K562 (cell line): ENCODE data around the gene VPREB3. TPM values are rescaled to one million over a fixed set of nuclear protein-coding genes. Genes with fewer than 3 reads are reported as not detected.
A peak's percentile ranks its signal among the peaks of the same experiment; 100 is the strongest.

Experiments used
- ATAC-seq: fragments of 200-7000 bp; cut with Tn5 transposase; 3 replicates; pipeline ENCODE4 v1.9.1; 2020; ENCODE audit warnings: moderate library complexity
- BruUV-seq: library from RNA; stranded (reverse); fragments of 400-500 nt; replicated peaks from 2 replicates; lab custom pipeline; 2021; lab: Mats Ljungman, UMichigan
- CTCF ChIA-PET: fragments of 300-600 bp; formaldehyde crosslinking; extraction: SDS; loops from one replicate; lab custom pipeline; 2021; ENCODE audit warnings: low intra/inter-chr PET ratio; lab: Yijun Ruan, JAX
- POLR2A ChIA-PET: fragments of 300-600, 350-650 bp; sonication (Branson Sonifier 250); formaldehyde crosslinking; extraction: SDS; loops from one replicate; lab custom pipeline; 2021; ENCODE audit warnings: antibody characterized with exemption, inconsistent platforms; lab: Yijun Ruan, JAX
- DNase-seq, 4 experiments: peaks; one replicate each; pipeline versions ENCODE4 v3.0.0 to v3.0.0-alpha.2; 2011 to 2018; ENCODE audit warnings: low spot score in 3 of 4, mixed read lengths in 3 of 4; ENCODE audit errors: extremely low read depth in 1 of 4
- FAIRE-seq: peaks from 2 replicates; lab custom pipeline; 2011; peaks lifted over from hg19 to GRCh38; lab: Jason Lieb, UNC
- H2AFZ ChIP-seq: 2 replicates; pipeline ENCODE4 v1.6.0; 2011; ENCODE audit warnings: low read depth, low read length, control low read depth, inconsistent platforms
- H3K27ac ChIP-seq: fragments of 200-600 bp; 3 replicates; pipeline ENCODE4 v1.8.0; 2011; ENCODE audit warnings: low read depth, mild to moderate bottlenecking, control low read depth, inconsistent platforms, low read length, moderate library complexity, mixed read lengths; ENCODE audit errors: extremely low read depth
- H3K27me3 ChIP-seq, 2 experiments: fragments of 300-600 bp in 1 of 2; 2 replicates in 1 of 2; 3 replicates in 1 of 2; pipeline versions ENCODE4 v1.6.0 to v1.8.0; 2011; ENCODE audit warnings: inconsistent platforms in 2 of 2, low read length in 2 of 2, mild to moderate bottlenecking in 1 of 2, mixed read lengths in 1 of 2, moderate library complexity in 1 of 2; ENCODE audit not compliant: control insufficient read depth in 2 of 2, insufficient read depth in 2 of 2
- H3K36me3 ChIP-seq: fragments of 300-600 bp; 3 replicates; pipeline ENCODE4 v1.8.0; 2011; ENCODE audit warnings: mild to moderate bottlenecking, low read length, inconsistent platforms; ENCODE audit not compliant: control insufficient read depth, insufficient read depth
- H3K4me1 ChIP-seq, 2 experiments: fragments of 200-600 bp in 1 of 2; replicated peaks in 1 of 2; 2 replicates in 1 of 2; 3 replicates in 1 of 2; pipeline versions ENCODE4 v1.5.1 to v1.8.0; 2011; ENCODE audit warnings: inconsistent platforms in 2 of 2, low read length in 2 of 2, mild to moderate bottlenecking in 1 of 2, mixed read lengths in 1 of 2, moderate library complexity in 1 of 2; ENCODE audit not compliant: control insufficient read depth in 2 of 2, insufficient read depth in 2 of 2
- H3K4me2 ChIP-seq: 2 replicates; pipeline ENCODE4 v1.6.1; 2011; ENCODE audit warnings: low read length, control low read depth, inconsistent platforms, mixed read lengths; ENCODE audit not compliant: insufficient read depth
- H3K4me3 ChIP-seq: fragments of 200-600 bp; sonication (generic), shearing (Covaris generic); 2 replicates; pipeline ENCODE4 v1.5.1; 2016; ENCODE audit warnings: control low read depth, inconsistent platforms
- H3K79me2 ChIP-seq: fragments of 200-600 bp; 3 replicates; pipeline ENCODE4 v1.8.0; 2011; ENCODE audit warnings: low read length, inconsistent platforms; ENCODE audit not compliant: control insufficient read depth, insufficient read depth
- H3K9ac ChIP-seq, 2 experiments: 2 replicates each; pipeline versions ENCODE4 v1.6.0 to v1.6.1; 2011; ENCODE audit warnings: low read depth in 2 of 2, low read length in 2 of 2, control low read depth in 1 of 2, inconsistent platforms in 1 of 2, mild to moderate bottlenecking in 1 of 2, mixed read lengths in 1 of 2; ENCODE audit not compliant: insufficient read depth in 1 of 2
- H3K9me1 ChIP-seq: one replicate; pipeline ENCODE4 v1.6.0; 2011; ENCODE audit warnings: inconsistent platforms, mild to moderate bottlenecking, low read length, moderate library complexity; ENCODE audit not compliant: control insufficient read depth, insufficient read depth
- H3K9me3 ChIP-seq: replicated peaks from 2 replicates; pipeline ENCODE4 v1.5.1; 2011; ENCODE audit warnings: low read depth, low read length, inconsistent platforms; ENCODE audit not compliant: control insufficient read depth, insufficient read depth
- H4K20me1 ChIP-seq: replicated peaks from 2 replicates; pipeline ENCODE4 v1.6.1; 2011; ENCODE audit warnings: low read length, inconsistent platforms, mixed read lengths; ENCODE audit not compliant: control insufficient read depth, insufficient read depth
- BCOR ChIP-seq: fragments of 450-650 bp; IDR thresholded peaks from 2 replicates; pipeline ENCODE4 v1.6.1; 2016
- EHMT2 ChIP-seq: fragments of 450-650 bp; IDR thresholded peaks from 2 replicates; pipeline ENCODE4 v1.6.1; 2018; ENCODE audit warnings: antibody characterized with exemption
- KDM1A ChIP-seq, 2 experiments: fragments of 450-650 bp; IDR thresholded peaks; 2 replicates each; pipeline ENCODE4 v1.6.1; 2016; ENCODE audit warnings: mild to moderate bottlenecking in 2 of 2
- PHF20 ChIP-seq: fragments of 450-650 bp; IDR thresholded peaks from 2 replicates; pipeline ENCODE4 v1.6.1; 2018; ENCODE audit not compliant: partially characterized antibody
- RBM25 ChIP-seq: fragments of 200-400 bp; formaldehyde crosslinking; IDR thresholded peaks from 2 replicates; pipeline ENCODE4 v1.6.1; 2018; ENCODE audit warnings: low read length, low read depth, moderate library complexity; ENCODE audit not compliant: severe bottlenecking
- ZC3H11A ChIP-seq: IDR thresholded peaks from 2 replicates; pipeline ENCODE4 v1.6.1; 2012; ENCODE audit warnings: low read depth, low read length, improper control_type of control experiment
- WGBS: fragments of 100-300 bp; shearing (Covaris generic); methylation state at CpG from one replicate; pipeline ENCODE4 v1.1.6; 2016; ENCODE audit warnings: low coverage, mixed read lengths; ENCODE audit not compliant: insufficient coverage; ENCODE audit errors: missing lambda C conversion rate; 5-methylcytosine and 5-hydroxymethylcytosine counted together
- in situ Hi-C: fragments of 300-500 bp; cut with MboI; formaldehyde crosslinking; loops from 4 replicates; pipeline ENCODE4 v1.15.0; 2018; ENCODE audit warnings: inconsistent platforms, mixed read lengths
- intact Hi-C: fragments of 100-400 bp; cut with micrococcal nuclease; formaldehyde crosslinking; loops from 2 replicates; pipeline ENCODE4 v1.14.2; 2022
- polyA plus RNA-seq, 8 experiments: library from polyadenylated mRNA; depleted of rRNA in 4 of 8; stranded (reverse) in 5 of 8; unstranded in 3 of 8; fragments of >200 nt; fragmentation: Nextera tagmentation in 2 of 8; fragmentation: Illumina TruSeq in 1 of 8; extraction: Ambion mirVana in 2 of 8; extraction: Trizol in 1 of 8; gene quantifications; 2 replicates each; pipeline versions ENCODE4 v1.2.1 to v1.2.3, GENCODE V29; 2011 to 2014; ENCODE audit warnings: inconsistent platforms in 1 of 8, missing spikeins in 1 of 8
- total RNA-seq, 7 experiments: library from RNA; depleted of rRNA in 6 of 7; stranded (reverse); fragments of >200 nt in 6 of 7; fragmentation: Illumina TruSeq in 2 of 7; extraction: Trizol in 2 of 7; gene quantifications; 2 replicates each; pipeline versions ENCODE4 v1.2.1 to v1.2.3, GENCODE V29; 2011 to 2021; ENCODE audit warnings: low replicate concordance in 1 of 7
- TF ChIP-seq, protein P1 (sequence below), 2 experiments: fragments of 450-650 bp in 1 of 2; sonication (generic) in 1 of 2; formaldehyde crosslinking; conservative IDR thresholded peaks; 2 replicates each; pipeline versions ENCODE4 v1.4.0 to v1.8.1; 2020 to 2022; ENCODE audit warnings: mild to moderate bottlenecking in 1 of 2, missing genetic modification reagents in 1 of 2
- TF ChIP-seq, protein P2 (sequence below): fragments of 450-650 bp; IDR thresholded peaks from 2 replicates; pipeline ENCODE4 v1.6.1; 2016; ENCODE audit warnings: missing biosample characterization, missing genetic modification characterization
- TF ChIP-seq, protein P3 (sequence below), 2 experiments: fragments of 450-650 bp; IDR thresholded peaks; 2 replicates each; pipeline ENCODE4 v1.6.1; 2018; ENCODE audit warnings: mild to moderate bottlenecking in 2 of 2, low read depth in 1 of 2; ENCODE audit not compliant: partially characterized antibody in 2 of 2

The VPREB3 gene
- total and polyA plus RNA-seq, 9 of the 15 experiments (the other 6 are each of a cell fraction or from before 2014, with no cell fraction given) = 0.14 to 0.71 (median 0.20) TPM; not detected in 6

DNA sequence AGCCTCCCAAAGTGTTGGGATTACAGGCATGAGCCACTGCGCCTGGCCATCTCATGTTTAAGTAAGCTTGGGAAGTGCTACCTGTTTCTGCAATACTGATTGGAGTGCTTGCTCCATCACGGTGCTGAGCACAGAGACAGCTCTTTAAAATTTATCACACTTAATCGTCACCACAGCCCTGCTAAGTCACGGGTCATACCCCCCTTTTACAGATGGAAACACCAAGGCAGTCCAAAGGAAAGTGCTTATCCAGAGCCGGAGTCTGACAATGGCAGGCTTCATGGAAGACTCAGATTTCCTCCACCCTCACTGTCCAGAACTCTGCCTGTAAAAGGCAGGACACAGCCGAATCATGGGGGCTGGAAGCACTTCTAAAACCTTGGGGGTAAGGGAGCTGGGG, 5.8 kb upstream of the VPREB3 start:
- Histone ChIP-seq H3K27me3 (no peaks in the 10 kb centered on the region), H3K9me3 (no peaks in the 10 kb centered on the region), H3K4me2 (no peak overlapping the region), H3K9me1 (peaks cover 6% of the 10 kb centered on the region), H4K20me1 (peaks cover 14% of the 10 kb centered on the region), H3K4me1 (peaks cover 17 to 24% of the 10 kb centered on the region in 2 experiments; a peak in 4 of 5 replicates), H2AFZ (no peak overlapping the region), H3K79me2 (peaks cover 3% of the 10 kb centered on the region; the same call in 1 of the 3 replicates), H3K36me3 (peaks cover 14% of the 10 kb centered on the region), H3K27ac (no peak overlapping the region), H3K4me3 (no peak overlapping the region), H3K9ac (no peak overlapping the region)
- no TSS peak for BruUV-seq
- no peak for ATAC-seq
- intact Hi-C loops = loop anchor here (10.0 kb wide), 1 partner anchor 135 kb away; no protein-coding TSS in a partner anchor
- POLR2A ChIA-PET = interaction anchor here (0.8 to 1.3 kb wide), 2 partner anchors 9 to 17 kb away, joined by 4 read pairs; partner anchors contain the start of gene ZNF70
- no peak for FAIRE-seq
- TF ChIP-seq BCOR (peak; percentile 45; the same call in 1 of the 2 replicates), RBM25 (peak; percentile 55), KDM1A (IDR thresholded peaks at IDR 0.05) (peak; percentile 14 to 31; a peak in 1 of 4 replicates), EHMT2 (no peak)
- in situ Hi-C loops = no loop called here
- no peak for DNase-seq
- WGBS = 38% methylated on average over 5 of the region's 6 CpGs
- CTCF ChIA-PET = no interaction called here

DNA sequence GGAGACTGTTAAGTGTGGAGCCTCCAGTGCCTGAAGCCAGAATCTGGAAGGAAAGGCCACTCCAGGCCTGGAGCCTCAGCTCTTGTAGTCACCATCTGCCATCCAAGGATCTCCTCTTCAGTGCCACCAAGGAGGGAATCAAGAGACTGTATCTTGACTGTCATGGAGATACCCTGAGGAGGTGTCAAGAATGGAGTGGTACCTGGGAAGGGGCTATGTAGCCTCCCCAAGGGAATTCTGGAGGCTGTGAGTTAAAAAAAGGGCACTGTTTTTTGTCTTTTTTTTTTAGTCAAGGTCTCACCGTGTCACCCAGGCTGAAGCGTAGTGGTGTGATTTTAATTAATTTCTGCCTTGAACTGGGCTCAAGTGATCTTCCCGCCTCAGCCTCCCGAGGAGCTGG, 5.3 kb upstream of the VPREB3 start:
- in situ Hi-C loops (no loop called here), intact Hi-C loops (no loop called here)
- no peak overlapping the region for H3K4me2 ChIP-seq
- ChIA-PET CTCF (no interaction called here), POLR2A (interaction anchor here (0.7 to 1.3 kb wide), 3 partner anchors 9 to 611 kb away, joined by 3 to 4 read pairs (median 4); partner anchors contain the start of gene ZNF70)
- no peak for FAIRE-seq
- H3K27me3 ChIP-seq = no peaks in the 10 kb centered on the region
- H3K9me1 ChIP-seq = peaks cover 2% of the 10 kb centered on the region
- no peak for DNase-seq
- no peak overlapping the region for H3K27ac ChIP-seq
- H2AFZ ChIP-seq = no peak overlapping the region
- WGBS = 57% methylated on average over 4 of the region's 4 CpGs
- no peak overlapping the region for H3K9ac ChIP-seq
- BruUV-seq = no TSS peak
- peaks cover 9% of the 10 kb centered on the region; the same call in 1 of the 3 replicates for H3K36me3 ChIP-seq
- H3K9me3 ChIP-seq = no peaks in the 10 kb centered on the region
- H3K4me1 ChIP-seq = peaks cover 13 to 19% of the 10 kb centered on the region in 2 experiments; a peak in 4 of 5 replicates
- peaks cover 9% of the 10 kb centered on the region for H4K20me1 ChIP-seq
- H3K4me3 ChIP-seq = no peak overlapping the region
- H3K79me2 ChIP-seq = no peaks in the 10 kb centered on the region
- no peak for ATAC-seq
- TF ChIP-seq PHF20 = no peak
- TF ChIP-seq ZC3H11A = no peak
- TF ChIP-seq, protein P1, sequence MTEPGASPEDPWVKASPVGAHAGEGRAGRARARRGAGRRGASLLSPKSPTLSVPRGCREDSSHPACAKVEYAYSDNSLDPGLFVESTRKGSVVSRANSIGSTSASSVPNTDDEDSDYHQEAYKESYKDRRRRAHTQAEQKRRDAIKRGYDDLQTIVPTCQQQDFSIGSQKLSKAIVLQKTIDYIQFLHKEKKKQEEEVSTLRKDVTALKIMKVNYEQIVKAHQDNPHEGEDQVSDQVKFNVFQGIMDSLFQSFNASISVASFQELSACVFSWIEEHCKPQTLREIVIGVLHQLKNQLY (CRISPR knock-in tag; conservative IDR thresholded peaks at IDR 0.05) = no peak
- TF ChIP-seq, protein P2, sequence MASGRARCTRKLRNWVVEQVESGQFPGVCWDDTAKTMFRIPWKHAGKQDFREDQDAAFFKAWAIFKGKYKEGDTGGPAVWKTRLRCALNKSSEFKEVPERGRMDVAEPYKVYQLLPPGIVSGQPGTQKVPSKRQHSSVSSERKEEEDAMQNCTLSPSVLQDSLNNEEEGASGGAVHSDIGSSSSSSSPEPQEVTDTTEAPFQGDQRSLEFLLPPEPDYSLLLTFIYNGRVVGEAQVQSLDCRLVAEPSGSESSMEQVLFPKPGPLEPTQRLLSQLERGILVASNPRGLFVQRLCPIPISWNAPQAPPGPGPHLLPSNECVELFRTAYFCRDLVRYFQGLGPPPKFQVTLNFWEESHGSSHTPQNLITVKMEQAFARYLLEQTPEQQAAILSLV (tag) = no peak
- TF ChIP-seq, protein P3, sequence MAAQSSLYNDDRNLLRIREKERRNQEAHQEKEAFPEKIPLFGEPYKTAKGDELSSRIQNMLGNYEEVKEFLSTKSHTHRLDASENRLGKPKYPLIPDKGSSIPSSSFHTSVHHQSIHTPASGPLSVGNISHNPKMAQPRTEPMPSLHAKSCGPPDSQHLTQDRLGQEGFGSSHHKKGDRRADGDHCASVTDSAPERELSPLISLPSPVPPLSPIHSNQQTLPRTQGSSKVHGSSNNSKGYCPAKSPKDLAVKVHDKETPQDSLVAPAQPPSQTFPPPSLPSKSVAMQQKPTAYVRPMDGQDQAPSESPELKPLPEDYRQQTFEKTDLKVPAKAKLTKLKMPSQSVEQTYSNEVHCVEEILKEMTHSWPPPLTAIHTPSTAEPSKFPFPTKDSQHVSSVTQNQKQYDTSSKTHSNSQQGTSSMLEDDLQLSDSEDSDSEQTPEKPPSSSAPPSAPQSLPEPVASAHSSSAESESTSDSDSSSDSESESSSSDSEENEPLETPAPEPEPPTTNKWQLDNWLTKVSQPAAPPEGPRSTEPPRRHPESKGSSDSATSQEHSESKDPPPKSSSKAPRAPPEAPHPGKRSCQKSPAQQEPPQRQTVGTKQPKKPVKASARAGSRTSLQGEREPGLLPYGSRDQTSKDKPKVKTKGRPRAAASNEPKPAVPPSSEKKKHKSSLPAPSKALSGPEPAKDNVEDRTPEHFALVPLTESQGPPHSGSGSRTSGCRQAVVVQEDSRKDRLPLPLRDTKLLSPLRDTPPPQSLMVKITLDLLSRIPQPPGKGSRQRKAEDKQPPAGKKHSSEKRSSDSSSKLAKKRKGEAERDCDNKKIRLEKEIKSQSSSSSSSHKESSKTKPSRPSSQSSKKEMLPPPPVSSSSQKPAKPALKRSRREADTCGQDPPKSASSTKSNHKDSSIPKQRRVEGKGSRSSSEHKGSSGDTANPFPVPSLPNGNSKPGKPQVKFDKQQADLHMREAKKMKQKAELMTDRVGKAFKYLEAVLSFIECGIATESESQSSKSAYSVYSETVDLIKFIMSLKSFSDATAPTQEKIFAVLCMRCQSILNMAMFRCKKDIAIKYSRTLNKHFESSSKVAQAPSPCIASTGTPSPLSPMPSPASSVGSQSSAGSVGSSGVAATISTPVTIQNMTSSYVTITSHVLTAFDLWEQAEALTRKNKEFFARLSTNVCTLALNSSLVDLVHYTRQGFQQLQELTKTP (IDR thresholded peaks at IDR 0.05; ENCODE audit: low read depth in 1 of 2, partially characterized antibody in 2 of 2) = no peak
